Caki2 (cell line): Measurements from ENCODE around the gene HERPUD2. TPM values are rescaled to one million over a fixed set of nuclear protein-coding genes. Genes with fewer than 3 reads are reported as not detected.

ENCODE experiments used
- total RNA-seq: library from RNA; depleted of rRNA; stranded (reverse); fragments of >200 nt; shearing (Covaris generic); gene quantifications from 2 replicates; pipeline ENCODE4 v1.2.3, GENCODE V29; 2014; ENCODE audit warnings: low replicate concordance; rRNA removed

Gene HERPUD2
- total RNA-seq, 1 experiment from 2014 or later, result 46.8 TPM

Other genes with a start within 250 kb of the HERPUD2 start
- 258 and 413 TPM in 2 replicates for gene SEPTIN7, start 105.9 kb upstream of the HERPUD2 start, total RNA-seq